Astrocyte (in vitro differentiated cells and primary cell): ENCODE measurements around the gene SCGB1A1. TPM values are rescaled to one million over a fixed set of nuclear protein-coding genes. Genes with fewer than 3 reads are reported as not detected.

Experiments
- DNase-seq: peaks from one replicate; pipeline ENCODE4 v3.0.0-alpha.2; 2010; ENCODE audit warnings: low read depth
- FAIRE-seq: peaks from 2 replicates; lab custom pipeline; 2011; peaks lifted over from hg19 to GRCh38; lab: Jason Lieb, UNC
- H2AFZ ChIP-seq: 2 replicates; pipeline ENCODE4 v1.6.0; 2012; ENCODE audit warnings: low read depth, low read length, inconsistent platforms
- H3K27ac ChIP-seq: 2 replicates; pipeline ENCODE4 v1.5.1; 2011; ENCODE audit warnings: low read depth, low read length, inconsistent platforms
- H3K27me3 ChIP-seq: 2 replicates; pipeline ENCODE4 v1.6.0; 2011; ENCODE audit warnings: low read length, inconsistent platforms; ENCODE audit not compliant: insufficient read depth
- H3K36me3 ChIP-seq: 2 replicates; pipeline ENCODE4 v1.5.1; 2011; ENCODE audit warnings: low read length, inconsistent platforms; ENCODE audit not compliant: insufficient read depth
- H3K4me1 ChIP-seq: 2 replicates; pipeline ENCODE4 v1.5.1; 2011; ENCODE audit warnings: low read length, inconsistent platforms; ENCODE audit not compliant: insufficient read depth
- H3K4me2 ChIP-seq: 2 replicates; pipeline ENCODE4 v1.6.0; 2012; ENCODE audit warnings: low read length, inconsistent platforms
- H3K4me3 ChIP-seq: 2 replicates; pipeline ENCODE4 v1.5.1; 2011; ENCODE audit warnings: low read depth, mild to moderate bottlenecking, low read length, inconsistent platforms; ENCODE audit not compliant: insufficient read depth
- H3K79me2 ChIP-seq: 2 replicates; pipeline ENCODE4 v1.6.0; 2012; ENCODE audit warnings: mild to moderate bottlenecking, low read length, inconsistent platforms; ENCODE audit not compliant: insufficient read depth
- H3K9ac ChIP-seq: 2 replicates; pipeline ENCODE4 v1.6.0; 2012; ENCODE audit warnings: mild to moderate bottlenecking, low read length, inconsistent platforms
- H3K9me3 ChIP-seq: 2 replicates; pipeline ENCODE4 v1.5.1; 2012; ENCODE audit warnings: low read depth, mild to moderate bottlenecking, low read length, inconsistent platforms; ENCODE audit not compliant: insufficient read depth
- H4K20me1 ChIP-seq: 2 replicates; pipeline ENCODE4 v1.6.0; 2012; ENCODE audit warnings: low read length, inconsistent platforms; ENCODE audit not compliant: insufficient read depth
- H3K27ac Mint-ChIP-seq: one replicate; pipeline ENCODE4 v1.8.0; 2021; ENCODE audit warnings: mild to moderate bottlenecking, mixed read lengths; ENCODE audit not compliant: unreplicated experiment
- H3K27me3 Mint-ChIP-seq: one replicate; pipeline ENCODE4 v1.8.0; 2021; ENCODE audit warnings: low read depth, mixed read lengths; ENCODE audit not compliant: unreplicated experiment
- H3K36me3 Mint-ChIP-seq: one replicate; pipeline ENCODE4 v1.8.0; 2021; ENCODE audit warnings: low read depth, mixed read lengths; ENCODE audit not compliant: unreplicated experiment
- H3K4me1 Mint-ChIP-seq: one replicate; pipeline ENCODE4 v1.8.0; 2021; ENCODE audit warnings: low read depth, mixed read lengths; ENCODE audit not compliant: unreplicated experiment
- H3K4me3 Mint-ChIP-seq: one replicate; pipeline ENCODE4 v1.8.0; 2021; ENCODE audit warnings: mild to moderate bottlenecking, moderate library complexity, mixed read lengths; ENCODE audit not compliant: unreplicated experiment
- H3K9me3 Mint-ChIP-seq: one replicate; pipeline ENCODE4 v1.8.0; 2021; ENCODE audit warnings: mild to moderate bottlenecking, mixed read lengths; ENCODE audit not compliant: unreplicated experiment
- CTCF ChIP-seq: IDR thresholded peaks from 2 replicates; pipeline ENCODE4 v1.5.1; 2011; ENCODE audit warnings: low read depth, mild to moderate bottlenecking, inconsistent platforms, low read length, moderate library complexity; ENCODE audit not compliant: insufficient read depth
- EZH2 ChIP-seq: IDR thresholded peaks from 2 replicates; pipeline ENCODE4 v1.6.1; 2012; ENCODE audit warnings: mild to moderate bottlenecking, low read length, inconsistent platforms; ENCODE audit not compliant: insufficient read depth
- total RNA-seq: library from RNA; stranded (reverse); gene quantifications from 2 replicates; pipeline ENCODE4 v1.2.1, GENCODE V29; 2021

Gene SCGB1A1
- total RNA-seq, 1 donor from 2014 or later: not detected

GRCh38 chr11:62427630-62428233 is 8.9 kb downstream of the SCGB1A1 start:
- Histone ChIP-seq H3K36me3 (no peaks in the 10 kb centered on the region), H3K4me2 (peak overlapping the region; percentile 56), H3K9ac (no peak overlapping the region), H3K4me3 (peak overlapping the region; percentile 2), H3K27ac (peak overlapping the region; percentile 57), H3K79me2 (no peaks in the 10 kb centered on the region), H2AFZ (peak overlapping the region; percentile 3), H4K20me1 (no peaks in the 10 kb centered on the region), H3K4me1 (peaks cover 44% of the 10 kb centered on the region), H3K27me3 (no peaks in the 10 kb centered on the region), H3K9me3 (no peaks in the 10 kb centered on the region)
- peak overlapping the region; percentile 78 for H3K27ac Mint-ChIP-seq
- H3K4me3 Mint-ChIP-seq: peak overlapping the region; percentile 2
- H3K4me1 Mint-ChIP-seq: peaks cover 35% of the 10 kb centered on the region
- H3K9me3 Mint-ChIP-seq: peaks cover 3% of the 10 kb centered on the region
- no peaks in the 10 kb centered on the region for H3K36me3 Mint-ChIP-seq
- DNase-seq: peak; percentile 67
- H3K27me3 Mint-ChIP-seq: peaks cover 19% of the 10 kb centered on the region
- TF ChIP-seq CTCF: no peak
- no peak for TF ChIP-seq EZH2
- no peak for FAIRE-seq

GRCh38 chr11:62428871-62429560 is 10.2 kb downstream of the SCGB1A1 start:
- peak overlapping the region; percentile 20 for H3K27ac Mint-ChIP-seq
- no peak overlapping the region for H3K27ac ChIP-seq

More at GRCh38 chr11:62428871-62429560, 10.2 kb downstream of the SCGB1A1 start:
- Histone ChIP-seq H2AFZ (no peak overlapping the region), H3K79me2 (no peaks in the 10 kb centered on the region), H3K9me3 (no peaks in the 10 kb centered on the region), H3K36me3 (no peaks in the 10 kb centered on the region), H3K4me1 (peaks cover 51% of the 10 kb centered on the region), H3K27me3 (no peaks in the 10 kb centered on the region), H3K4me3 (no peak overlapping the region), H3K9ac (no peak overlapping the region), H3K4me2 (no peak overlapping the region), H4K20me1 (no peaks in the 10 kb centered on the region)
- Mint-ChIP-seq H3K4me1 (peaks cover 32% of the 10 kb centered on the region), H3K4me3 (no peak overlapping the region), H3K27me3 (peaks cover 9% of the 10 kb centered on the region), H3K9me3 (peaks cover 3% of the 10 kb centered on the region), H3K36me3 (no peaks in the 10 kb centered on the region)
- FAIRE-seq: no peak
- no peak for TF ChIP-seq EZH2
- TF ChIP-seq CTCF: no peak
- DNase-seq: no peak
